PC-3 (cell line): ENCODE data around the gene NUP62. TPM values are rescaled to one million over a fixed set of nuclear protein-coding genes. Genes with fewer than 3 reads are reported as not detected.

Source experiments
- ATAC-seq: fragments of 200-7000 bp; cut with Tn5 transposase; 2 replicates; pipeline ENCODE4 v1.9.1; 2020; ENCODE audit warnings: mild to moderate bottlenecking, moderate library complexity
- BruUV-seq: library from RNA; stranded (reverse); fragments of 400-500 nt; replicated peaks from 2 replicates; lab custom pipeline; 2021; lab: Mats Ljungman, UMichigan
- CTCF ChIA-PET: fragments of 300-600 bp; sonication (Branson Sonifier 250); formaldehyde crosslinking; loops from one replicate; lab custom pipeline; 2022; ENCODE audit warnings: antibody characterized with exemption; lab: Charles Lee
- POLR2A ChIA-PET: fragments of 300-600 bp; sonication (Branson Sonifier 250); formaldehyde crosslinking; loops from one replicate; lab custom pipeline; 2022; ENCODE audit warnings: antibody characterized with exemption; ENCODE audit not compliant: unreplicated experiment; lab: Charles Lee
- DNase-seq: peaks from one replicate; pipeline ENCODE4 v3.0.0-alpha.2; 2015
- H2AFZ ChIP-seq: fragments of 300-600 bp; sonication (generic); 2 replicates; pipeline ENCODE4 v1.6.0; 2016; ENCODE audit warnings: antibody characterized with exemption, low read length
- H3F3A ChIP-seq: fragments of 300-600 bp; sonication (generic); one replicate; pipeline ENCODE4 v1.6.0; 2017; ENCODE audit warnings: antibody characterized with exemption, low read length, control low read depth, mild to moderate bottlenecking; ENCODE audit not compliant: unreplicated experiment
- H3K27ac ChIP-seq: fragments of 300-600 bp; sonication (generic); 2 replicates; pipeline ENCODE4 v1.5.1; 2016; ENCODE audit warnings: mild to moderate bottlenecking, low read length
- H3K27me3 ChIP-seq: fragments of 300-600 bp; sonication (generic); 2 replicates; pipeline ENCODE4 v1.6.1; 2016; ENCODE audit warnings: low read length, mixed read lengths
- H3K36me3 ChIP-seq: fragments of 300-600 bp; sonication (generic); 2 replicates; pipeline ENCODE4 v1.6.1; 2016; ENCODE audit warnings: low read depth, mixed run types, low read length, mixed read lengths
- H3K4me1 ChIP-seq: fragments of 300-600 bp; sonication (generic); 2 replicates; pipeline ENCODE4 v1.5.1; 2016; ENCODE audit warnings: low read length; ENCODE audit not compliant: insufficient read depth
- H3K4me2 ChIP-seq: fragments of 300-600 bp; sonication (generic); 2 replicates; pipeline ENCODE4 v1.6.0; 2016; ENCODE audit warnings: low read length
- H3K4me3 ChIP-seq: fragments of 300-600 bp; sonication (generic); 2 replicates; pipeline ENCODE4 v1.5.1; 2016; ENCODE audit warnings: mild to moderate bottlenecking, low read length, mixed read lengths
- H3K79me2 ChIP-seq: fragments of 300-600 bp; sonication (generic); 2 replicates; pipeline ENCODE4 v1.6.1; 2017; ENCODE audit warnings: low read length, mixed read lengths
- H3K9ac ChIP-seq: fragments of 300-600 bp; sonication (generic); 2 replicates; pipeline ENCODE4 v1.6.0; 2016; ENCODE audit warnings: mild to moderate bottlenecking, low read length
- H3K9me2 ChIP-seq: fragments of 300-600 bp; sonication (generic); replicated peaks from 2 replicates; pipeline ENCODE4 v1.6.1; 2016; ENCODE audit warnings: mixed run types, low read length, mixed read lengths
- H3K9me3 ChIP-seq: fragments of 300-600 bp; sonication (generic); 2 replicates; pipeline ENCODE4 v1.6.1; 2016; ENCODE audit warnings: low read length, mixed read lengths
- H4K20me1 ChIP-seq: fragments of 300-600 bp; sonication (generic); 2 replicates; pipeline ENCODE4 v1.6.1; 2016; ENCODE audit warnings: low read length, mixed read lengths
- EZH2 ChIP-seq: fragments of 300-600 bp; sonication (generic); IDR thresholded peaks from one replicate; pipeline ENCODE4 v1.6.1; 2017; ENCODE audit warnings: antibody characterized with exemption, mild to moderate bottlenecking, low read length; ENCODE audit not compliant: unreplicated experiment
- EZH2phosphoT487 ChIP-seq: fragments of 300-600 bp; sonication (generic); IDR thresholded peaks from 2 replicates; pipeline ENCODE4 v1.6.1; 2018; ENCODE audit warnings: mild to moderate bottlenecking, antibody characterized with exemption, low read length, borderline replicate concordance
- intact Hi-C: fragments of 100-400 bp; cut with micrococcal nuclease; formaldehyde crosslinking; loops from 2 replicates; pipeline ENCODE4 v1.9.0; 2023
- total RNA-seq: library from RNA; depleted of rRNA; stranded (reverse); fragments of >200 nt; gene quantifications from 2 replicates; pipeline ENCODE4 v1.2.3, GENCODE V29; 2014
- TF ChIP-seq, protein P1 (sequence below): fragments of 300-600 bp; sonication (generic); conservative IDR thresholded peaks from 2 replicates; pipeline ENCODE4 v1.5.1; 2017; ENCODE audit warnings: antibody characterized with exemption, low read depth, mild to moderate bottlenecking, low read length

Gene NUP62
- total RNA-seq, 1 experiment from 2014 or later: 129 TPM

DNA sequence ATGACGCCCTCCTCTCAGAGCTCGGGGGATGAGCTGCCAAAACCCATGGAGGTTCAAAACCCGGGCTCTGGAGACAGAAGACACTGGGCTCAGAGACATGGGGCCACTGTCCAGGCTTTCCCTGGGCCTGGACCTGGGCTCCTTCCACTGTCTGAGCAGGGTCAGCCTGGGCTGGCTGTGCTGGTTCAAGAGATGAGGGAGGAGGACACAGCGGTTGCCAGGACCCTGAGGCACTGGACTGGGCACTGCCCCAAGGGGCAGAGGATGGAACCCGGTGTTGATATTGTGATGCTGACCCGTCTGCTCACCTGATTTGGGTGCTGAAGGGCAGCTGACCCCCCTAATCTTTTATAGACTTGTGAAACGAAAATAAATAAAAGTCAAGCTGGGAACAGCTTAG is 45.7 kb upstream of the NUP62 start:
- Histone ChIP-seq H4K20me1 (no peaks in the 10 kb centered on the region), H2AFZ (no peak overlapping the region), H3K4me3 (no peak overlapping the region), H3K4me1 (no peaks in the 10 kb centered on the region), H3K27me3 (no peaks in the 10 kb centered on the region), H3K27ac (no peak overlapping the region), H3F3A (no peaks in the 10 kb centered on the region), H3K9ac (no peak overlapping the region), H3K4me2 (no peak overlapping the region), H3K9me3 (no peaks in the 10 kb centered on the region), H3K36me3 (no peaks in the 10 kb centered on the region), H3K9me2 (no peaks in the 10 kb centered on the region), H3K79me2 (no peaks in the 10 kb centered on the region)
- POLR2A ChIA-PET: no interaction called here
- CTCF ChIA-PET: no interaction called here
- ATAC-seq: no peak
- BruUV-seq: no TSS peak
- no peak for DNase-seq
- intact Hi-C loops: no loop called here
- no peak for TF ChIP-seq EZH2phosphoT487
- no peak for TF ChIP-seq EZH2
- TF ChIP-seq, protein P1, sequence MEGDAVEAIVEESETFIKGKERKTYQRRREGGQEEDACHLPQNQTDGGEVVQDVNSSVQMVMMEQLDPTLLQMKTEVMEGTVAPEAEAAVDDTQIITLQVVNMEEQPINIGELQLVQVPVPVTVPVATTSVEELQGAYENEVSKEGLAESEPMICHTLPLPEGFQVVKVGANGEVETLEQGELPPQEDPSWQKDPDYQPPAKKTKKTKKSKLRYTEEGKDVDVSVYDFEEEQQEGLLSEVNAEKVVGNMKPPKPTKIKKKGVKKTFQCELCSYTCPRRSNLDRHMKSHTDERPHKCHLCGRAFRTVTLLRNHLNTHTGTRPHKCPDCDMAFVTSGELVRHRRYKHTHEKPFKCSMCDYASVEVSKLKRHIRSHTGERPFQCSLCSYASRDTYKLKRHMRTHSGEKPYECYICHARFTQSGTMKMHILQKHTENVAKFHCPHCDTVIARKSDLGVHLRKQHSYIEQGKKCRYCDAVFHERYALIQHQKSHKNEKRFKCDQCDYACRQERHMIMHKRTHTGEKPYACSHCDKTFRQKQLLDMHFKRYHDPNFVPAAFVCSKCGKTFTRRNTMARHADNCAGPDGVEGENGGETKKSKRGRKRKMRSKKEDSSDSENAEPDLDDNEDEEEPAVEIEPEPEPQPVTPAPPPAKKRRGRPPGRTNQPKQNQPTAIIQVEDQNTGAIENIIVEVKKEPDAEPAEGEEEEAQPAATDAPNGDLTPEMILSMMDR: no peak

DNA sequence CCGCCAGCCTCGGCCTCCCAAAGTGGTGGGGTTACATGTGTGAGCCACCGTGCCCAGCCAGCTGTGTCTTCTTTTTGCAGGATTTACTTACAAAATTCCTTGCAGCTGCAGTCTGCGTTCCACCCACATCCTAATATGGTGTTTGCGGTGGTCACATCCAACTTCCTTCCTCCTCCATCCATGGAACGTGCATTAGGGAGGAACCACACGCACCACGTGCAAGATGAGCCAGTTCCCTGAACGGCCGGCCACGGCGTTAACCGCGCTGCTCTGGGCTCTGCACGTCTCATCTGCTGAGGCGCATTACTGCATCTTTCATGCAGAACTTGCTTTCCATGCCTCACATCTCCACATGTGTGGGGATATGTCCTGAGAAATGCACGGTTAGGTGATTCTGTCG is 44.7 kb upstream of the NUP62 start:
- CTCF ChIA-PET: no interaction called here
- DNase-seq (no peak), ATAC-seq (no peak)
- POLR2A ChIA-PET: no interaction called here
- intact Hi-C loops: no loop called here
- BruUV-seq: no TSS peak
- H3K79me2 ChIP-seq: no peaks in the 10 kb centered on the region
- H3K36me3 ChIP-seq: no peaks in the 10 kb centered on the region
- no peak overlapping the region for H3K4me2 ChIP-seq
- H3K27ac ChIP-seq: no peak overlapping the region
- no peaks in the 10 kb centered on the region for H3F3A ChIP-seq
- H3K9ac ChIP-seq: no peak overlapping the region
- no peaks in the 10 kb centered on the region for H4K20me1 ChIP-seq
- H2AFZ ChIP-seq: no peak overlapping the region
- no peaks in the 10 kb centered on the region for H3K9me2 ChIP-seq
- no peak overlapping the region for H3K4me3 ChIP-seq
- TF ChIP-seq, protein P1: no peak
- no peak for TF ChIP-seq EZH2phosphoT487
- TF ChIP-seq EZH2: no peak
- H3K4me1 ChIP-seq: no peaks in the 10 kb centered on the region
- H3K9me3 ChIP-seq: no peaks in the 10 kb centered on the region
- H3K27me3 ChIP-seq: no peaks in the 10 kb centered on the region

DNA sequence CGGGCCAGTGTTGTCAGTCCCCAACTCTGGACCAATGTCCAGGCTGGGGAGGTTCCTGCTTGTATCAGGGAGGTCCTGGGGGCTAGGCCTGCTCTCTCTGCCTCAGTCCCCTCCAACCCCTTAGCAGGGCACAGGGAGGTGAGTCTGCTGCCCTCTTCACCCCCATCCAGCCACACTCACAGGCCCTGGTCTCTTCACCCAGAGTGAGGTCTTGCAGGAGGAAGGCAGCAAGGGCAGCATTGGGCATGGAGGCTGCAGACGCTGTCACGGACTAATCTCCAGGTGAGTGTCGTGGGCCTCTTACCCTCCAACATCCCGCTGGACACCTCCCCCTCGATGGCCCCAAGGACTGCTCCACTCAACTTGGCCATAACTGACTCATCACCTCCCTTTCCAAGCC is 43.5 kb upstream of the NUP62 start:
- no peaks in the 10 kb centered on the region for H4K20me1 ChIP-seq
- CTCF ChIA-PET: no interaction called here
- intact Hi-C loops: no loop called here

More for the DNA sequence above, 43.5 kb upstream of the NUP62 start:
- H3K4me1 ChIP-seq: no peaks in the 10 kb centered on the region
- TSS peak; percentile 11 for BruUV-seq
- ATAC-seq: no peak
- H3K9me3 ChIP-seq: no peaks in the 10 kb centered on the region
- no peaks in the 10 kb centered on the region for H3F3A ChIP-seq
- TF ChIP-seq, protein P1: no peak
- no peak for TF ChIP-seq EZH2
- no peak for TF ChIP-seq EZH2phosphoT487
- no peak overlapping the region for H3K27ac ChIP-seq
- no peak for DNase-seq
- H3K9me2 ChIP-seq: no peaks in the 10 kb centered on the region
- H3K27me3 ChIP-seq: no peaks in the 10 kb centered on the region
- no peak overlapping the region for H2AFZ ChIP-seq
- H3K4me3 ChIP-seq: no peak overlapping the region
- no peak overlapping the region for H3K9ac ChIP-seq
- POLR2A ChIA-PET: no interaction called here
- H3K4me2 ChIP-seq: no peak overlapping the region
- H3K79me2 ChIP-seq: no peaks in the 10 kb centered on the region
- H3K36me3 ChIP-seq: no peaks in the 10 kb centered on the region
